ENCODE data around the gene NAALADL2.
"Not testable (repeated sequence)": the region's sequence is repeated elsewhere in the genome, so short reads cannot be mapped to it uniquely, and the experiment has no call there.

- not testable (repeated sequence) for TF ChIP-seq CTCF, POLR2A (IDR thresholded peaks at IDR 0.05)
These were observed 564.7 kb downstream of the NAALADL2 start for GRCh38 chr3:175423848-175424247.

All from uterus (tissue), 2 donors.